GM12878 (cell line): ENCODE measurements around the gene CCDC71L. TPM values are rescaled to one million over a fixed set of nuclear protein-coding genes. Genes with fewer than 3 reads are reported as not detected.

ENCODE experiments used
- ATAC-seq: fragments of 200-7000 bp; cut with Tn5 transposase; 3 replicates; pipeline ENCODE4 v1.9.1; 2020; ENCODE audit warnings: mild to moderate bottlenecking, moderate library complexity
- BruUV-seq: library from RNA; stranded (reverse); fragments of 400-500 nt; replicated peaks from 2 replicates; lab custom pipeline; 2021; lab: Mats Ljungman, UMichigan
- CTCF ChIA-PET: fragments of 300-600 bp; sonication (Branson Sonifier 250); formaldehyde crosslinking; extraction: SDS; loops from one replicate; lab custom pipeline; 2021; ENCODE audit warnings: inconsistent platforms; lab: Yijun Ruan, JAX
- POLR2A ChIA-PET: fragments of 350-600 bp; formaldehyde crosslinking; extraction: SDS; loops from one replicate; lab custom pipeline; 2021; ENCODE audit warnings: inconsistent platforms; lab: Charles Lee
- RAD21 ChIA-PET: fragments of 300-600 bp; sonication (Branson Sonifier 250); formaldehyde crosslinking; loops from one replicate; lab custom pipeline; 2023; ENCODE audit warnings: antibody characterized with exemption; ENCODE audit not compliant: unreplicated experiment; lab: Charles Lee
- SMC1A ChIA-PET: fragments of 300-600 bp; sonication (Branson Sonifier 250); formaldehyde crosslinking; loops from one replicate; lab custom pipeline; 2023; ENCODE audit not compliant: unreplicated experiment, uncharacterized antibody; lab: Charles Lee
- DNase-seq: peaks from one replicate; pipeline ENCODE4 v3.0.0-alpha.2; 2011; ENCODE audit warnings: low read depth, low spot score
- FAIRE-seq: peaks from 3 replicates; lab custom pipeline; 2011; peaks lifted over from hg19 to GRCh38; lab: Jason Lieb, UNC
- H2AFZ ChIP-seq: 2 replicates; pipeline ENCODE4 v1.6.0; 2011; ENCODE audit warnings: low read depth, low read length, control low read depth; ENCODE audit not compliant: control insufficient read depth
- H3K27ac ChIP-seq: 2 replicates; pipeline ENCODE4 v1.5.1; 2011; ENCODE audit warnings: control low read depth; ENCODE audit not compliant: control insufficient read depth, insufficient read depth
- H3K27me3 ChIP-seq, 2 experiments: replicated peaks in 1 of 2; 2 replicates each; pipeline versions ENCODE4 v1.6.0 to v1.6.1; 2011; ENCODE audit warnings: low read length in 1 of 2; ENCODE audit not compliant: control insufficient read depth in 2 of 2, insufficient read depth in 2 of 2
- H3K36me3 ChIP-seq, 2 experiments: 2 replicates each; pipeline ENCODE4 v1.5.1; 2011; ENCODE audit warnings: low read length in 1 of 2; ENCODE audit not compliant: control insufficient read depth in 2 of 2, insufficient read depth in 2 of 2
- H3K4me1 ChIP-seq: 2 replicates; pipeline ENCODE4 v1.6.1; 2011; ENCODE audit warnings: mild to moderate bottlenecking, low read length, moderate library complexity, mixed read lengths; ENCODE audit not compliant: control insufficient read depth, insufficient read depth
- H3K4me2 ChIP-seq: 2 replicates; pipeline ENCODE4 v1.6.0; 2011; ENCODE audit warnings: control low read depth; ENCODE audit not compliant: control insufficient read depth, insufficient read depth
- H3K4me3 ChIP-seq: fragments of 200-600 bp; sonication (generic); 2 replicates; pipeline ENCODE4 v1.5.1; 2016
- H3K79me2 ChIP-seq: 2 replicates; pipeline ENCODE4 v1.6.0; 2011; ENCODE audit warnings: low read length; ENCODE audit not compliant: control insufficient read depth, insufficient read depth
- H3K9ac ChIP-seq: 2 replicates; pipeline ENCODE4 v1.8.0; 2011; ENCODE audit warnings: low read length, control low read depth, mixed read lengths; ENCODE audit not compliant: control insufficient read depth, insufficient read depth
- H3K9me3 ChIP-seq: replicated peaks from 3 replicates; pipeline ENCODE4 v1.5.1; 2011; ENCODE audit warnings: mild to moderate bottlenecking, low read length; ENCODE audit not compliant: control insufficient read depth, insufficient read depth
- H4K20me1 ChIP-seq: 2 replicates; pipeline ENCODE4 v1.6.0; 2011; ENCODE audit not compliant: control insufficient read depth, insufficient read depth
- CHD2 ChIP-seq: IDR thresholded peaks from 2 replicates; pipeline ENCODE4 v1.6.1; 2011; ENCODE audit warnings: low read depth, low read length, improper control_type of control experiment, borderline replicate concordance
- CREM ChIP-seq: IDR thresholded peaks from 2 replicates; pipeline ENCODE4 v1.6.1; 2014; ENCODE audit warnings: antibody characterized with exemption, low read depth
- IKZF2 ChIP-seq, 2 experiments: fragments of 450-650 bp; IDR thresholded peaks; 2 replicates each; pipeline ENCODE4 v1.6.1; 2017; ENCODE audit warnings: mild to moderate bottlenecking in 2 of 2, moderate library complexity in 2 of 2
- KLF5 ChIP-seq: fragments of 450-650 bp; IDR thresholded peaks from 2 replicates; pipeline ENCODE4 v1.6.1; 2014; ENCODE audit warnings: mild to moderate bottlenecking; ENCODE audit not compliant: partially characterized antibody
- NBN ChIP-seq: fragments of 450-650 bp; IDR thresholded peaks from 2 replicates; pipeline ENCODE4 v1.6.1; 2016
- PAX8 ChIP-seq: fragments of 450-650 bp; IDR thresholded peaks from 2 replicates; pipeline ENCODE4 v1.6.1; 2017; ENCODE audit warnings: mild to moderate bottlenecking, moderate library complexity
- POLR2AphosphoS5 ChIP-seq: IDR thresholded peaks from 2 replicates; pipeline ENCODE4 v1.6.1; 2011; ENCODE audit warnings: mild to moderate bottlenecking, low read length, inconsistent platforms
- POU2F2 ChIP-seq: IDR thresholded peaks from 3 replicates; pipeline ENCODE4 v1.6.1; 2011; ENCODE audit warnings: low read depth, mild to moderate bottlenecking, low read length, borderline replicate concordance
- RAD51 ChIP-seq: fragments of 450-650 bp; IDR thresholded peaks from 2 replicates; pipeline ENCODE4 v1.6.1; 2016; ENCODE audit warnings: moderate library complexity, mild to moderate bottlenecking, inconsistent platforms
- RELA ChIP-seq: fragments of 450-650 bp; IDR thresholded peaks from 2 replicates; pipeline ENCODE4 v1.8.0; 2014; ENCODE audit warnings: borderline replicate concordance; ENCODE audit not compliant: partially characterized antibody
- SRF ChIP-seq, 2 experiments: IDR thresholded peaks; 2 replicates each; pipeline ENCODE4 v1.6.1; 2011; ENCODE audit warnings: low read depth in 2 of 2, low read length in 2 of 2, mild to moderate bottlenecking in 1 of 2, moderate library complexity in 1 of 2
- ZBTB11 ChIP-seq: fragments of 450-650 bp; formaldehyde crosslinking; IDR thresholded peaks from 2 replicates; pipeline ENCODE4 v1.5.0; 2022; ENCODE audit warnings: mild to moderate bottlenecking, missing genetic modification characterization
- ZNF217 ChIP-seq: fragments of 450-650 bp; IDR thresholded peaks from 2 replicates; pipeline ENCODE4 v1.6.1; 2017; ENCODE audit warnings: antibody characterized with exemption, mild to moderate bottlenecking
- WGBS: methylation state at CpG from one replicate; pipeline ENCODE4 v1.1.6; 2016; ENCODE audit warnings: low lambda C conversion rate; ENCODE audit not compliant: insufficient replicate concordance, insufficient coverage; ENCODE audit errors: missing lambda C conversion rate; 5-methylcytosine and 5-hydroxymethylcytosine counted together
- in situ Hi-C: fragments of 300-500 bp; cut with MboI; formaldehyde crosslinking; loops from 9 replicates; pipeline ENCODE4 v1.14.3; 2018; ENCODE audit warnings: mixed read lengths
- intact Hi-C: fragments of 100-400 bp; cut with micrococcal nuclease; formaldehyde crosslinking; loops from one replicate; pipeline ENCODE4 v1.14.2; 2022; ENCODE audit not compliant: unreplicated experiment
- polyA plus RNA-seq, 11 experiments: library from polyadenylated mRNA; depleted of rRNA in 4 of 11; unstranded in 6 of 11; stranded (reverse) in 5 of 11; fragments of >200 nt; fragmentation: Nextera tagmentation in 4 of 11; fragmentation: Illumina TruSeq in 1 of 11; extraction: Ambion mirVana in 4 of 11; extraction: Trizol in 1 of 11; gene quantifications; 1 replicate in 1 of 11; 2 replicates in 10 of 11; pipeline versions ENCODE4 v1.2.1 to v1.2.3, GENCODE V29; 2011 to 2016; ENCODE audit warnings: inconsistent platforms in 2 of 11, missing spikeins in 2 of 11, low read depth in 1 of 11
- total RNA-seq, 4 experiments: library from RNA; depleted of rRNA in 3 of 4; stranded (reverse); fragments of >200 nt in 3 of 4; fragmentation: Illumina TruSeq in 1 of 4; extraction: Trizol in 1 of 4; gene quantifications; 2 replicates each; pipeline versions ENCODE4 v1.2.1 to v1.2.3, GENCODE V29; 2013 to 2021

CCDC71L gene
- total and polyA plus RNA-seq, 10 of the 15 experiments (the other 5 are each of a cell fraction or from before 2014, with no cell fraction given), result 1.1 to 20.7 (median 3.8) TPM

GRCh38 chr7:106655703-106656498 is 5.1 kb downstream of the CCDC71L start:
- ChIA-PET SMC1A (interaction anchor here (0.5 to 6.5 kb wide), 13 partner anchors 9 to 479 kb away, joined by 3 to 86 read pairs (median 3); no protein-coding TSS in a partner anchor), RAD21 (interaction anchor here (0.6 to 2.0 kb wide), 7 partner anchors 15 to 480 kb away, joined by 3 to 10 read pairs (median 5); no protein-coding TSS in a partner anchor), POLR2A (no interaction called here), CTCF (interaction anchor here (1.6 to 7.2 kb wide), 4 partner anchors 12 to 479 kb away, joined by 9 to 171 read pairs (median 21); no protein-coding TSS in a partner anchor)
- H2AFZ ChIP-seq, result no peak overlapping the region
- in situ Hi-C loops (loop anchor here (5.0 kb wide), 2 partner anchors 114 to 479 kb away; no protein-coding TSS in a partner anchor), intact Hi-C loops (loop anchor here (5.0 kb wide), 1 partner anchor 126 kb away; no protein-coding TSS in a partner anchor)
- H3K27me3 ChIP-seq, result no peaks in the 10 kb centered on the region
- H3K27ac ChIP-seq, result no peak overlapping the region
- H3K4me1 ChIP-seq, result peaks cover 9% of the 10 kb centered on the region; the same call in 1 of the 2 replicates
- peaks cover 3% of the 10 kb centered on the region for H3K79me2 ChIP-seq
- H3K9me3 ChIP-seq, result no peaks in the 10 kb centered on the region
- FAIRE-seq, result no peak
- H3K36me3 ChIP-seq, result no peaks in the 10 kb centered on the region
- ATAC-seq, result no peak
- BruUV-seq, result no TSS peak
- no peak for TF ChIP-seq POU2F2
- TF ChIP-seq ZBTB11 (CRISPR knock-in tag), result no peak
- TF ChIP-seq POLR2AphosphoS5, result no peak
- TF ChIP-seq CREM, result no peak
- no peak for TF ChIP-seq CHD2
- TF ChIP-seq NBN, result no peak
- no peak for TF ChIP-seq ZNF217
- no peak for TF ChIP-seq SRF (IDR thresholded peaks at IDR 0.05; ENCODE audit: low read depth in 2 of 2, low read length in 2 of 2)
- TF ChIP-seq KLF5, result no peak
- TF ChIP-seq IKZF2 (IDR thresholded peaks at IDR 0.05), result no peak
- TF ChIP-seq RAD51, result no peak
- no peak for TF ChIP-seq RELA
- no peak for TF ChIP-seq PAX8
- no peaks in the 10 kb centered on the region for H4K20me1 ChIP-seq
- no peak overlapping the region for H3K9ac ChIP-seq
- 93% methylated on average over 5 of the region's 5 CpGs for WGBS
- H3K4me3 ChIP-seq, result no peak overlapping the region
- DNase-seq, result no peak
- no peak overlapping the region for H3K4me2 ChIP-seq
